ENCODE measurements around the gene ENTPD3.

Gene ENTPD3

GRCh38 chr3:40387001-40387894 is at the start of gene ENTPD3:
Gene ENTPD3, plus strand, starts transcription at chr3:40387184. Its CDS starts 874 bp downstream, at chr3:40388058.
- Histone ChIP-seq H3K4me1 (peaks cover 0 to 13% (median 7%) of the 10 kb centered on the region in 4 donors), H3K27ac (no peak within 1 kb of the TSS), H3K36me3 (peaks cover 0 to 7% (median 0%) of the 10 kb centered on the region in 3 donors), H3K4me3 (peak within 1 kb of the TSS; percentile 37 to 44), H3K9me3 (no peaks in the 10 kb centered on the region), H3K27me3 (peaks cover 0 to 15% of the 10 kb centered on the region in 2 donors)
- intact Hi-C loops (cut with DNase I; ENCODE audit: low total_unique reads), result no loop called here
- TF ChIP-seq CTCF (IDR thresholded peaks at IDR 0.05), result no peak
- no peak for DNase-seq

- no peaks in the 10 kb centered on the region for H3K27me3 ChIP-seq
- intact Hi-C loops (cut with DNase I; ENCODE audit: low total_unique reads), result no loop called here
- TF ChIP-seq CTCF (IDR thresholded peaks at IDR 0.05), result no peak
- H3K36me3 ChIP-seq, result no peaks in the 10 kb centered on the region
- no peak overlapping the region for H3K4me3 ChIP-seq
- no peak for DNase-seq
- H3K9me3 ChIP-seq, result no peaks in the 10 kb centered on the region
- H3K27ac ChIP-seq, result no peak overlapping the region
- no peaks in the 10 kb centered on the region for H3K4me1 ChIP-seq
These were observed 47.1 kb upstream of the ENTPD3 start for GRCh38 chr3:40339871-40340270.

GRCh38 chr3:40340541-40341170 is 46.3 kb upstream of the ENTPD3 start:
- Histone ChIP-seq H3K4me1 (no peaks in the 10 kb centered on the region), H3K4me3 (no peak overlapping the region), H3K27ac (no peak overlapping the region), H3K36me3 (no peaks in the 10 kb centered on the region), H3K9me3 (no peaks in the 10 kb centered on the region), H3K27me3 (no peaks in the 10 kb centered on the region)
- intact Hi-C loops (cut with DNase I; ENCODE audit: low total_unique reads), result no loop called here
- no peak for DNase-seq
- TF ChIP-seq CTCF (IDR thresholded peaks at IDR 0.05), result no peak

GRCh38 chr3:40341671-40342070 is 45.3 kb upstream of the ENTPD3 start:
- no peak for DNase-seq
- Histone ChIP-seq H3K27me3 (no peaks in the 10 kb centered on the region), H3K9me3 (no peaks in the 10 kb centered on the region), H3K4me1 (no peaks in the 10 kb centered on the region), H3K27ac (no peak overlapping the region), H3K4me3 (no peak overlapping the region), H3K36me3 (no peaks in the 10 kb centered on the region)
- no peak for TF ChIP-seq CTCF (IDR thresholded peaks at IDR 0.05)
- intact Hi-C loops (cut with DNase I; ENCODE audit: low total_unique reads), result no loop called here

- Histone ChIP-seq H3K27ac (no peak overlapping the region), H3K9me3 (no peaks in the 10 kb centered on the region), H3K27me3 (no peaks in the 10 kb centered on the region), H3K4me1 (no peaks in the 10 kb centered on the region), H3K4me3 (no peak overlapping the region), H3K36me3 (no peaks in the 10 kb centered on the region)
- no peak for DNase-seq
- no peak for TF ChIP-seq CTCF (IDR thresholded peaks at IDR 0.05)
- intact Hi-C loops (cut with DNase I; ENCODE audit: low total_unique reads), result no loop called here
These were observed 36.5 kb upstream of the ENTPD3 start for GRCh38 chr3:40350529-40350928.
